IPS DF 4.7 (cell line): ENCODE data around the gene USP40.

Experiments
- DNase-seq: peaks from one replicate; pipeline ENCODE4 v3.0.0-alpha.2; 2013; ENCODE audit warnings: low spot score; ENCODE audit errors: extremely low read depth

USP40 gene

DNA sequence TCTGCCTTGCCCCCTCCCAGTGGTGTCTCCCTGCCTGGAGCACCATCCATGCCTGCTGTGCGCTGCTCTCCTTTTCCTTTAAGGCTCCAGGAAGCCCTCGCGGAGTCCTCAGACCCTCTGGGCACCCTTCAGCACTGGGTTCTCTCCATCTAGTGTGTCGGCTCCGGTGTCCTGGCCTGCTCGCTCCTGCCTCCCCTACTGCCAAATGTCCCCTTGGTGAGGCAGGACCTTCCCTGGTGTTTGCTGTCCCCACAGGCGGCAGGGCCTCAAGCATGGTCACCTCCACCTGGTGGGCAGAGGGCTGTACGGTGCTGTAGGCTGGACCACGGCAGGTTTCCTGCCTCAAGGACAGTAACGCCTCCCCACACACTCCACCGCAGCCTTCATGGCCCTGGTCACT is 122.1 kb downstream of the USP40 start:
- DNase-seq: no peak

DNA sequence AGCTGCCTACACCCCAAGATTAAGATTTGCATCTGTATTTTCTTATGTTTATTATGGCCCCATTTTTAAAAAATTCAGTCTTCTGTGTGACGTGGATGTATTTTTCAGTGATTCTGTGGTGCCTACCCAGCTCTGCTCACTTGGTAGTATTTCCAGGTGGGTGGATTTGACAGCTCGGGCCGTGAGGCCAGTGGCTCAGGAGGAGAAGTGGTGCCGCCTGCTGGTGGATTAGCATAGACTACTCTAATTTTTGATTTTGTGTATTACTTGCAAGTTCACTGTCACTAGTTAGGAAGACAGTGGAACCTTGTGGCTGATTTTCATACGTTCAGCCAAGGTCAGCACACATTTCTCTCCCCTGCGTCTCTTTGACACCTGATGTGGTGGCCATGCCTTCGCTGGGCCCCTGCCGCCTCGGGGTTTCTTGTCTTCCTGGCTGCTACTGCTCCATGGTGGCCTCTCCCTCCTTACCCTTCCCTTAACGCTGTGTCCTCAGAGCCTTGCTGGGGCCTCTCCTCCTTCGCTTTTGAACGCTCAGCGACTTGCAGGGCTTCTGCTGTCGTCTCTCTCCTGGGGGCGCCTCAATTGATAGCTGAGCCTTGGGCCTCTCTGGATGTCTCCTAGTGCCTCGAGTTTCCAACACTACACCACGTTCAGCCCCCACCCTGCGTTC is 122.9 kb downstream of the USP40 start:
- no peak for DNase-seq

DNA sequence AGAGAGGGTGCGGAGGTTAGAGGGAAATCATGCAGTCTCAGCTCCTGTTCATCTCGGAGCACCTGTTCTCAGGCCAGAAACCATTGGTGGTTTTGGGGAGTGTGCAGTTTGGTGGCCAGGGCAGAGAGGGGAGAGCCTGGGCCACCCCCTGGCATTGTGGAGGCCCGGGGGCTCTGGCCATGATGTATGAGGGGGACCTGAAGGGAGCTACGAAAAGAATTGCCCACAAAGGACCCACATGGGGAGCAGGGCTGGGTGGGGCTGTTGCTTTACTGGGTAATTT is 124.6 kb downstream of the USP40 start:
- DNase-seq: no peak

DNA sequence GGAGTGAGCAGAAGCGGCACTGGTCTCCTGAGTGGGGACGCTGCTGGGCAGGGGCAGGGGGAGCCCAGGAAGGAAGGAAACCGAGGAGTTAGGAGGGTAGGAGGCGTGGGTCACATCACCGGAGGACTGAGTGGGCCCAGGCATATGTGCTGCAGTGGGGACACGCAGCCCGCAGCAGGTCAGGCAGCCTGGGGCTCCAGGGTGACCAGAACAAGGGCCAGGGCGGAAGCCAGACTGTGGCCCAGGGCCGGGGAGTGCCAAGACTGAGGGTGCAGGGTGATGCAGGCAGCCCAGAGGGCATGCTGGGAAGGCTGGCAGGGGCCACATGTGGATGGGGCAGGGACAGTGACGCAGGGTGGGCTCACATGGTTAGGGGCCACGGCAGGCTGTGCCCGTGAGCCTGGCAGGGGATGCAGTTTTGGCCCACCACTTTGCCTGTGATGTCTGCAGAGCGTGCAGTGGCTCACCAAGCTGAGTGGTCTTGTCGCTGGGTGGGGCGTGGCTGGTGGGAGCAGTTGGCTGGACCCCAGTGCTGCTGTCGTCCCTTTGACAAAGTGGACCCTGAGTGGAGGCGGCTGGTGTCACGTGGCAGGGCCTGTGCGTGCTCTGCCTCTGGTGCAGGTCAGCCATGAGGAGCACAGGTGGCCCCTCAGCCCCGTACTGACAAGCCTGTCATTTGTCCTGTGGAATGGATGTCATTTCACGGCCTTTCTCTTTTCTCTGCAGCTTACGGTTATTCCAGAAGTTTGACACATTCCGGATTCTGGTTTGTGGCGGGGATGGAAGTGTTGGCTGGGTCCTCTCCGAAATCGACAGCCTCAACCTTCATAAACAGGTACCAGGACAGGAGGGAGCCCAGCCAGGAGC is 125.2 kb downstream of the USP40 start:
- no peak for DNase-seq

DNA sequence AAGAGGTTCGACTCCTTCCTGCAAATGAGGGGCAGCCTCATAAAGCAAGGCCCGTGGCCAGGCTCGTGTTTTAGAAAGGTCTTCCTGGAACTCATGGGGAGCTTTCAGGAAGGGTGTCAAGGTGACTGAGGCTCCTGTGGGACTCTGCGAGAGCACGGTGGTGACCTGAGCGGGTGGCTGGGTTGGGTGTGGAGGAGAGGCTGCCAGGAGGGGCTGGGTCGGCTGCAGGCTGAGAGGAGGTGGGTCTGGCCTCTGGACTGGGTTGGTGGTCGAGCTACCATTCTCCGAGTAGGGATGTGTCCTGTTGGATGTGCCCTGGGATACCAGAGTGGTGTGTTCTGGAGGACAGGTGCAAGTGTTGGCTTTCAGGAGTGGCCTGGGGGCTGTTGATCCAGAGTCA is 125.9 kb downstream of the USP40 start:
- no peak for DNase-seq

DNA sequence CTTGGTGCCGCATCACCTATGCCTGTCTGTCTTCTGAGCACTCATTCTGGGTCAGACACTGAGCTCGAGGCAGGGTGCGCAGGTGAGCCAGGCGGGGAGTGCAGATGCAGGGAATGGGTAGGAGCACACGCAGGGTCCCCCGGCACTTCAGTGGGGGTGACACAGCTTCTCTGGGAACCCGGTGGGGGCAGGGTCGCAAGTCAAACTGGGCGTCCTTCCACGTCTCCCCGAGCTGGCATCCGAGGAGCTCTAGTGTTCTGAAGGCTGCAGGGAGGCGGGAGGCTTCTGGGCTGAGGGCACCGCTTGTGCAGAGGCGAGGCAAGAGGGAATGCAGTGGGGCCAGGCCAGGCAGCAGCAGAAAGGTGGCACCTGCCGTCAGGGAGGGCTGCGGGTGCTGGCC is 126.3 kb downstream of the USP40 start:
- DNase-seq: no peak

DNA sequence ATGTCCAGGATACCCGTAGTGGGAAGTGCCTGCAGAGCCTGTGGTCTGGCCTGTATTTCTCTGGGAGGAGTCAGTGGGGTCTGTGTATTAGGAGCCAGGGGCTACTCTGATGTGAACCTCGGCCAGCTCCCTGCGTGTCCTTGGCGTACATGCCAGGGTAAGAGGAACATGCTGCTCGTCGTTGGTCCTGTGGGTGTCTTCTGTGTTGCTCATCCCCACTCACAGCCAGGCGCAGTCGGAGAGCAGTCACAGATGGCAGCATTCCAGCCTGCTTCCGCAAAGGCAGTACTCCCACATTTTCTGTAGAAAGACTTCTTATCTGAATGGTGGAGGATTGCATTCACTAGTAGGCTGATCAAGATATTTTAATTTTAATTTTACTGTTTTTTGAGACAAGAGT is 127.4 kb downstream of the USP40 start:
- DNase-seq: no peak

DNA sequence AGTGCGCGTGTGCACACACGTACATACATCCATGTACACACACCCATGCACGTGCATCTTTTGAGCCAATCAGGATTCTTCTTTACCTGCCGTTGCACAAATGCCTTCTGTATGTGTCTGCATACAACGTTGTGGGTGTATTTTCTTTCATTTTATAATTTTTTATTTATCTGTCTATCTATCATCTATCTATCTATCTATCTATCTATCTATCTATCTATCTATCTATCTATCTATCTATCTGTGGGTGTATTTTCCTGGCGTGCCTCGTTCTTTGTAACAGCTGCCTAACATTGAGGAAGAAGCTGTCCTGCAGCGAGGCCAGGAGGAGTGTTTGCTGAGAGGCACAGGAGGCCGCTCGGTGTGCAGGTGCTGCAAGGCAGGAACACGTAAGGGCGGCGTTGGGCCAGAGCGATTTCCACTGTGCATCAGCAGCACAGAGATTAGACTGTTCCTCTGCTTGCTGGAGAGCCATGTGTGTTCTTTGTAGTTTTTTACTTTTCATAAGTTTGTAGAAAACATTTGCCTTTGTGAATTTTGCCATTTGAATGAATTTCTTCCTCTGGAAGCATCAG is 127.9 kb downstream of the USP40 start:
- no peak for DNase-seq

DNA sequence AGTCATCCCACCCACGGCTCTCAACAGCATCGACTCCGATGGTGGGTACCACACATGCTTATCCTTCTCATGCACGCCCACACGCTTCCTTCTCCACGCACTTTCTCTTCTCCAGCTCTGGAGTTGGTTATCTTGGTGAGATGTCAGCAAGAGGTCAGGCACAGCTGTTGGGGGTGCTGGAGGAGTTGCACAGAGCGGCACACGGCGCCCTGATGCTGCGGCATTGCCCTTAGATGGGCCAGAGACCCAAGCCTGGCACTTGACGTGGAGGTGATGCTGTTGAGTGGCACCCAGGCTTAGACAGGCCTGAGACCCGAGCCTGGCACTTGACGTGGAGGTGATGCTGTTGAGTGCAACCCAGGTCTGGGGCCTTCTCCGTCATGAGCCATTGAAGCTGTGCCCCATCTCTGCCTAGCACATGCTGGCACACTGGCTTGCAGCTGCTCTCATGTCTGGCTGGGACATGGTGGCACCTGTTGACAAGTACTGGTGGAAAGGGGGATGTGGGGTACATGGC is 129.1 kb downstream of the USP40 start:
- no peak for DNase-seq

DNA sequence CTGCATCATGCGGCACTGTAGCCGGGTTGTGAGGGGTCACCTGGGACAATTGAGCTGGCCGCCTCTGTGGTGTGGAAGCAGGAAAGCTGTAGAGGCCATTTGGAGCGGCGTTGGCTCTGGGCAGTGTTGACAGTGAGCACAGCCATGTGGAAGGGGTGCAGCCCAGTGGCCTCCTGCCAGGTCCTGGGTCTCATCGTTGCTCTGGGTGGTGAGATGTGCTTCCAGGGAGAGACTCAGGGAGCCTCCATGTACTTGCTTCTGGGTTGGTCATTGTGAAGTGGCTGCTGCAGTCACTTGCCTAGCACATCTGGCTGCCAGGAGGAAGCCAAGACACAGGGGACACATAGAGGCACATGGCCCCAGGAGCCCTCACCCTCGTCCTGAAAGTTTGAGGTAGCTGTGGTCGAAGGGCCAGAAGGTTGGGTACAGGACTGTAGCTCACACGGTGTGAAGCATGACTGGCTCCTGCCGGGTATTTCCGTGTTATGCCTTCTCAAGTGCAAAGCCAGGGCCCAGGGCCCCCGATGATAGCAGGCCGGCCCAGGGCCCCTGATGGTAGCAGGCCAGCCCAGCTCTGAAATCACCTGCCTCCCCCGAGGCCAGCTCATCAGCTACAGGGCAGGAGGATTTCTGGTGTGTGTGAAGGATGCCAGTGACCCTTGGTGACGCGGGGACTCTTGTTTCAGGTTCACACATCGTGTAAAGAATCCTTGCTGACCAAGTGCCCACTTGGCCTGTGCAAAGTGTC is 129.7 kb downstream of the USP40 start:
- no peak for DNase-seq

DNA sequence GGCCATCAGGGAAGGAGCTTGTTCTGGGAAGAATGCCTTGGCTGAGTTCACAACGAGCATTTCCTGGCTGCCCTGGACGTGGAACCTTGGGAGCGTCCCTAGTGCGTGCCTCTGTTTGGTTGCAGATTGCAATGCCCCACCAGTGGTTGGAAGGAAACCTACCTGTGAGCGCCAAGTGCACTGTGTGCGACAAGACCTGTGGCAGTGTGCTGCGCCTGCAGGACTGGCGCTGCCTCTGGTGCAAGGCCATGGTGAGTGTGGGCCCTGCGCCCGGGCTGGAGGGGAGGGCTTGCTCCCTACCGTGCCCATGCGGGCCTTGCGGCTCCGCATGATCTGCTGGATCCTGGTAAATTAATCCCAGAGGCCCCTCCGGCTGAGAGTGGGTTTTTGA is 130.4 kb downstream of the USP40 start:
- DNase-seq: no peak

DNA sequence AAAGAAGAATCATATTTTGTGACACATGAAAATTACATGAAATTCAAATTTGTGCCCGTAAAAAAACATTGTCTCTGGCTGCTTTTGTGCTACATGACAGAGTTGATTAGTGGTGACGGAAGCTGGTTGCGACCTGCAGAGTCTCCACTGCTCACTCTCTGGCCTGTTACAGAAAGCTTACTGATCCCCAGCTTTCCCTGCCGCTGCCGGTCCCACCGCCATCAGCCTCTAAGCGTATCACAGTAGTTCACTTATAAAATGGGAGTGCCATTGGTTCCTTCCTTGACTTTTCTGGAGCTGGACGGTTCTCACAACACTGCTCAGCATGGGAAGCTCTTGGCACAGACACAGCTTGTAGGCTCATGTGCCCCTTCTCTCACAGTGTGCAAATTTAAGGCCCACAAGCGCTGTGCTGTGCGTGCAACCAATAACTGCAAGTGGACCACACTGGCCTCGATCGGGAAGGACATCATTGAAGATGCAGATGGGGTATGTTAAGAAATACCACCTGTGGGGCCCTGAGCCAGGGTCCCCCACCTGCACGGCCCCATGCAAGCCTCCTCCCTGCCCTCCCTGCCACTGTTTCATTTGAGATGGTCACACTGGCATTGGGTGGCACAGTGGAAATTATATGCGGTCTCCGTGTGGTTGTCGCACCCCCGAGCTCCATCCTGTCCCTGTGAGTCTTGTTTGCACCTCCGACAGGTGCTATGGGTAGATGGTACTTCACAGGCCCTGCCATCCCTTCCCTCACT is 131.0 kb downstream of the USP40 start:
- no peak for DNase-seq

DNA sequence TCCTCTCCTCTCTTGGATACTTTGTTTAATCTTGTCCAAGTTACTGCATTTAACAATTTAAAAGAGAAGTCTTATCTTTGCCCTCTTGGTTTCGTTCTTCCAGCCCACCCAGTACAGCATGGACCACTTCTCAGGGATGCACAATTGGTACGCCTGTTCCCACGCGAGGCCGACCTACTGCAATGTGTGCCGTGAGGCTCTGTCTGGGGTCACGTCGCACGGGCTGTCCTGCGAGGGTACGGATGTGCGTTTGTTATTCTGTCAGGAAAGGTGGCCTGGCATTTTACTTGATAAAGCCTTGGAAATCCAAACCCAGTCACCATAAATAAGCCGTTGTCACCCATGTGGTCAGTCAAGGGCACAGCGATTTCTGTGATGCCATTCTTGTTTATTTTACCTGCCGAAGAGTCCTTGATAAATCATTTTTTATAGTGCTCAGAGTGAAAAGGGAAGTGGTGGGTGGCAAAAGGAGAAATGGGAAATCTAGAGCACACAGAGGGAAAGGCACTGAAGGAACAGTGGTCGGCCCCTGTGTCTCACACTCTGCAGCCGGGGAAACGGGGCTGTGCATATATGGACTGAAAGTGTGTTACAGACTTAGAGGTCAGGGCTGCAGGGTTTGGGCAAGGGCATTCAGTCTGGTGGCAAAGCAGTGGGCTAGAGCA is 131.8 kb downstream of the USP40 start:
- DNase-seq: no peak

DNA sequence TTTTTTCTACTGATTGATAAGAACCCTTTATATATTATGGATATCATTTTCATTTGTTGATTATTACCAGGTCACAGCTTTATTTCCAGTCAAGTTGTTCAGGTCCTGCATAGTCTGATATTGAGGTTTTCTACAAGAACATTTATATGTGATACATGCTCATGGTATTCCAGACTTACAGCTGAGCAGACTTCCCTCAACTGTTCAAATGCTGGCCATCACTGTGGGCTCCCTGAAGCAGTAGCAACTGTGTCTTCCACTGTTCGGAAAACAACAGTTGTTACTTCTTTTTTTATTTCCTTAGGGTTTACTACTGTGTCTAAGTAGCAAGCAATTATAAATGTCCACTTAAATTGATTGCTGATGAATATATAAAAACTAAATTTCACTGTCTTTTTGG is 132.8 kb downstream of the USP40 start:
- no peak for DNase-seq

DNA sequence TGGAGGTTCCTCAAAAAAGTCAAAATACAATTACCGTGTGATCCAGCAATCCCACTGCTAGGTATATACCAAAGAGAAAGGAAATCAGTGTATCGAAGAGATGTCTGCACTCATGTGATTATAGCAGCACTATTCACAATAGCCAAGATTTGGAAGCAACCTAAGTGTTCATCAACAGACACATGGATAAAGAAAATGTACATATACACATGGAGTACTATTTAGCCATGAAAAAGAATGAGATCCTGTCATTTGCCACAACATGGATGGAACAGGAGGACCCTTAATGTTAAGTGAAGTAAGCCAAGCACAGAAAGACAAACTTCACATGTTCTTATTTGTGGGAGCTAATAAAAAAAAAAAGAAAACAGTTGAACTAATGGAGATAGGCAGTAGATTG is 133.6 kb downstream of the USP40 start:
- no peak for DNase-seq

DNA sequence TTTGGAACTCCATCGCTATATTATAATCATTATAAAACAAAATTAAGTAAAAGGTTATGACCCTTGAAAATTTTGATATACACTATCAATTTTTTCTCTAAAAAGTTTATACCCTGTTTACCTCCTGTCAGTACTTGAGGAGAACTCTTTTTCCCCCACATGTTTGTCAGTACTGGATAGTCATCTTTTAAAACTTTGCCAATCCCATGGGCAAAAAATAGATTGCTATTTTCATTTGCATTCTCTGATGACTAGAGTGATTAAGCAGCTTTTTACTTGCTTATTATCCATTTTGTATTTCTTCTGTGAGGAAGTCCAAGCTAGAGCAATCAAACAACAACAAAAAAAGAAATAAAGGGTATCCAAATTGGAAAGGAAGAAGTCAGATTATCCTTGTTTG is 135.9 kb downstream of the USP40 start:
- DNase-seq: no peak

DNA sequence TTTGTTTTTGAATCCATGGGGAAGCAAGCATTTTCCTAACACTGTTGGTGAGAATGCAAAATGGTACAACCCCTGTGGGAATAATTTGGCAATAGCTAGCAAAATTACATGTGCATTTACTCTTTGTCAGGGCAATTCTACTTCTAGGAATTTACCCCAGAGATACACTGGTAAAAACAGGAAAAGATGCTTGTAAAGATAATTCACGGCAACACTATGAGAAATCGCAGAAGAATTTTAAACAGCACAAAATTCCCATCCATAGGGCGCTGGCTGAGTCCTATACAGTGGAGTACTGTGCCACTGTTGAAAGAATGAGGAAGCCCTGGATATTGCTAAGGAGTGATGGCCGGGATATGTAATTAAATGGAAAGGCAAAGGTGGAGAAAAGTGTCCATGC is 136.5 kb downstream of the USP40 start:
- no peak for DNase-seq

DNA sequence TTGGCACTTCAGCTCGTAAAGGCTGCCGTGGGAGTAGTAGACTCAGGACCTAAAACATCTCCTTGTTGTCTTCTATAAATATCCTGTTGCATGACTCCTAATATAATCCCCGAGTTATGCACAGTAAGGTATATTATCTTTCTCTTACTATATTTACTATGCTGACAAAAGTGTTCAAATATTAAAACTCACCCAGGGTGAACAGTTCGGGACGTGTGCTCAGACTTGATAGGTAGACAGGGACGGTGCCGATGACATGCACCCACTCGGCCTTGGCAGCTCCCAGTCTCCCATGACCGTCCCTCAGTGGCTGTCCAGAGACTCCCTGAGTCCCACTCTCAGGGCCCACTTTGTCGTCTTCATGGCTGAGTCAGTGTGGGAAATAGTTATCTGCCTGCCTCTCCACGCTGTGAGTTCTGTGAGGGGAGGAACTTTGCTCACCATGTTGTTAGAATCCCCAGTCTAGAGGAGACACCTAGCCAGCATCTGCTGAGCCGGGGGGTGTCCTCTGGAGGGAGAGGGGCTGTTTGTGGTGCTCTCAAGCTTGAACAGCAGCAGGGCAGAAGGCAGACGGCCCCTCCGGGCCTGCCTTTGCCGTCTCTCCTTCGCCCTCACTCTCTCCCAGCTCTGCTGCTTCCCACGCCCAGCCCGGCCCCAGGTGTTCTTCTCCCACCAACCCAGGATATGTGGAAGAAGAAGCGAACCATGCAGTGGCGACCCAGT is 137.2 kb downstream of the USP40 start:
- DNase-seq: no peak

DNA sequence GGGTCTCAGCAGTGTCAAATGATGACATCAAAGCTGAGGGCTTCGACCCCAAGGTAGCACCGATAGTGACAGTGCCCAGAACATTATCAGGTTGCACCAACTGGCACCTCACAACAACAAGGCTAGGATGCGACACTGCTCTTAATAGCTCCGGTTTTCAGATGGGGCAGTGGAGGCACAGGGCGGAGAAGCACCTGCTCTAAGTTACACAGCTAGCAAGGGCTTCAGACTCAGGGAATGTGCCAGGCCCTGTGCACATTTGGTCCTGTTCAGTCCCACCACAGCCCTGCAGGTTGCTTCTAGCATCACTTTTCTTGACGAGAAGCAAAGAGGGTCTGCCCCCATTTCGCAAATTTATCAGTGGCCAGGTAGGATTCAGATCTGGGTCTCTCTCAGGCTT is 138.1 kb downstream of the USP40 start:
- DNase-seq: no peak

DNA sequence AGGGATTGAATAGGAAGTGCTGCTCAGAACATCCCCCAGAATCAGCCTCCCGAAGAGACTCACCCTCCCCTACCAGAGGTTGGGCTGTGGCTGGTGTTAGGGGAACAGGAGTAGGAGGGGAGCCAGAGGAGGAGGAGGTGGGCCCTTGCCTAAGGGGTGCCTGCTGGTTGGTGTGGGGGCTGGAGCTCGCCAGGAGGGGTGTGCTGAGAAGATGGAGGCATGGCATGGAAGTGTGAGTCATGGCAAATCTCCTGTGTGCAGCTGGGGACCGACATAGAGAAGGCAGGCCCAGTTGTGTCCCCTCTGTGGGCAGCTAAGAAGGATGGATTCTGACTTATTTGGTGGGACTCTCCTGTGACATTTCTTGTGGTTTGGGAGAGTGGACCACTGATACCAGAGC is 138.6 kb downstream of the USP40 start:
- no peak for DNase-seq
